Epithelial cell of esophagus (primary cell): ENCODE data around the gene NSG2.
"Not testable (repeated sequence)": the region's sequence is repeated elsewhere in the genome, so short reads cannot be mapped to it uniquely, and the experiment has no call there.

Source experiments
- DNase-seq: peaks from one replicate; pipeline ENCODE4 v3.0.0; 2010; ENCODE audit warnings: low read depth
- H3K4me3 ChIP-seq: 2 replicates; pipeline ENCODE4 v1.5.1; 2011; ENCODE audit warnings: mild to moderate bottlenecking, low read length, control low read depth
- CTCF ChIP-seq: IDR thresholded peaks from 2 replicates; pipeline ENCODE4 v1.5.1; 2011; ENCODE audit warnings: low read depth, mild to moderate bottlenecking, low read length, control low read depth, inconsistent platforms; ENCODE audit not compliant: insufficient read depth; ENCODE audit errors: missing control alignments

NSG2 gene

DNA sequence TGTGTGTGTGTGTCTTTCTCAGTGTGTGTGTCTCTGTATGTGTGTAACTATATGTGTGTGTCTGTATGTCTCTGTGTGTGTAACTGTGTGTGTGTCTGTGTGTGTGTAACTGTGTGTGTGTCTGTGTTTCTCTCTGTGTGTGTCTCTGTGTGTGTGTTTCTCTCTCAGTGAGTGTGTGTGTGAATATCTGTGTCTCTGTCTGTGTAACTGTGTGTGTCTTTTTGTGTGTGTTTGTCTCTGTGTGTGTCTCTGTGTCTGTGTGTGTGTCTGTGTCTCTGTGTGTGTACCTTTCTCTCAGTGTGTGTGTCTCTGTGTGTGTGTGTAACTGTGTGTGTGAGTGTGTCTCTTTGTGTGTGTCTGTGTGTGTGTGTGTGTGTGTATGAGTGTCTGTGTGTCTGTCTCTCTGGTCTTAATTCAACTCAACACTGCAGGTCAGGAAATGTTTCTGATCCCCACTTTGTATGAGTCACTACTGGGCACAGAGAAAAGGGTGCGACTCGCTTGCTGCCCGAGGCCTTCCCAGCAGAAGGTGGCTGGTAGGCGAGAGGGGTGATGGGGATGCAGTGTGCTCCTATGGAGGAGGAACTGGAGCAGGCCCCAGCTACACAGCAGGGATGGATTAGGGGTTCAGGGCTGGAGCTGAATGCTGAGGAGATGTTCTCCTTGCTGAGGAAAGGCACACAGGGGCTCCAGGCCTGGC, 52.1 kb downstream of the NSG2 start:
- no peak overlapping the region for H3K4me3 ChIP-seq
- no peak for TF ChIP-seq CTCF
- DNase-seq = peak; percentile 5

DNA sequence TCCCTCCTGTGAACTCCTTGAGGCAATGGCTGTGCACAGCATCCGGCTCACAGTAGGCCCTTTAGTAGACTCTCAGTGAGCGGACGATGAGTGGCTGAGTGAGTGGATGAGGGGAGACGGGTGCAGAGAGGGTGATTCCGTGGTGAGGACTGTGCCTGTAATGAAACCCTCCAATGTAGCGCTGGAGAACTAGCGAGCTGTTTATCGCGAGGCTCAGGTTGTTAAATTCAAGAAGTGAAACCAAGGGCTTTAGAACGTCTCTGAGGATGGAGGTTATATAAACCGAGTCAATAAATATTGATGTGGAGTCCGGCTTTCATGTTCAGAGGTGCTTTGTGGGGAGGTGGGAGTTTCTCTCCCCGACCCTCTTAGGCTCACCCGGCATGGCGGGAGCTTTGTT, 53.2 kb downstream of the NSG2 start:
- no peak overlapping the region for H3K4me3 ChIP-seq
- no peak for DNase-seq
- TF ChIP-seq CTCF = no peak

GRCh38 chr5:174100490-174100889, 55.0 kb downstream of the NSG2 start:
- no peak for DNase-seq
- no peak for TF ChIP-seq CTCF
- H3K4me3 ChIP-seq = no peak overlapping the region

GRCh38 chr5:174101195-174101730, 55.8 kb downstream of the NSG2 start:
- no peak for TF ChIP-seq CTCF
- no peak overlapping the region for H3K4me3 ChIP-seq
- DNase-seq = no peak

DNA sequence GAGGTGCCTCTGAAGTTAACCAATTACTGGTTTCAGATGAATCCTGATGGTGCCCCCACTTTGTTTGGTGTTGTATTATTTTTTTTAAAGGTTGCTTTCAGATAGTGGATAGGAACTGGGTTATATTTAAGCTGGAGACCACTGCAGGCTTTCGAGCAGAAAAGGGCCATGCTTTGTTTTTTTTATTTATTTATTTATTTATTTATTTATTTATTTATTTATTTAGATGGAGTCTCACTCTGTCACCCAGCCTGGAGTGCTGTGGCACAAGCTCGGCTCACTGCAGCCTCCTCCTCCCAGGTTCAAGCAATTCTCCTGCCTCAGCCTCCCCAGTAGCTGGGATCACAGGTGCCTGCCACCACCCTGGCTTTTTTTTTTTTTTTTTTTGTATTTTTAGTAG, 57.1 kb downstream of the NSG2 start:
- not testable (repeated sequence) for DNase-seq, H3K4me3 ChIP-seq

GRCh38 chr5:174106997-174107655, 61.6 kb downstream of the NSG2 start:
- no peak for DNase-seq
- H3K4me3 ChIP-seq = no peak overlapping the region
- no peak for TF ChIP-seq CTCF

- no peak for TF ChIP-seq CTCF
- no peak overlapping the region for H3K4me3 ChIP-seq
- no peak for DNase-seq
These were observed 63.2 kb downstream of the NSG2 start for GRCh38 chr5:174108745-174109144.
